Stomach (tissue), 9 donors: ENCODE results near the gene LCP2. TPM values are rescaled to one million over a fixed set of nuclear protein-coding genes. Genes with fewer than 3 reads are reported as not detected.

ENCODE experiments used
- DNase-seq, 2 donors: peaks; one replicate each; pipeline versions ENCODE4 v3.0.0 to v3.0.0-alpha.2; 2013 to 2019
- H3K27ac ChIP-seq, 5 donors: fragments of 200-600 bp in 4 of 5; sonication (generic) in 4 of 5; one replicate each; pipeline ENCODE4 v1.5.1; 2013 to 2019; ENCODE audit warnings: mild to moderate bottlenecking in 1 of 5, moderate library complexity in 1 of 5
- H3K27me3 ChIP-seq, 3 donors: fragments of 200-600 bp; sonication (generic); one replicate each; pipeline ENCODE4 v1.5.1; 2017 to 2019; ENCODE audit warnings: mixed run types in 1 of 3
- H3K36me3 ChIP-seq, 4 donors: fragments of 200-600 bp; sonication (generic); 1 replicate in 3 of 4; 2 replicates in 1 of 4; pipeline ENCODE4 v1.5.1; 2016 to 2019
- H3K4me1 ChIP-seq, 4 donors: fragments of 200-600 bp; sonication (generic); one replicate each; pipeline ENCODE4 v1.5.1; 2016 to 2019
- H3K4me3 ChIP-seq, 4 donors: fragments of 200-600 bp; sonication (generic) in 3 of 4; one replicate each; pipeline ENCODE4 v1.5.1; 2016 to 2019; ENCODE audit warnings: mild to moderate bottlenecking in 1 of 4
- H3K9me3 ChIP-seq, 4 donors: fragments of 200-600 bp; sonication (generic); one replicate each; pipeline ENCODE4 v1.5.1; 2016 to 2019
- EP300 ChIP-seq: sonication (generic); formaldehyde crosslinking; IDR thresholded peaks from one replicate; pipeline ENCODE4 v1.6.1; 2017; ENCODE audit warnings: antibody characterized with exemption
- POLR2A ChIP-seq, 4 donors: fragments of 450-650 bp; IDR thresholded peaks; one replicate each; pipeline ENCODE4 v1.6.1; 2016; ENCODE audit warnings: antibody characterized with exemption in 4 of 4, control low read depth in 2 of 4, mild to moderate bottlenecking in 1 of 4, moderate library complexity in 1 of 4
- POLR2AphosphoS5 ChIP-seq, 3 donors: sonication (generic); formaldehyde crosslinking; IDR thresholded peaks; one replicate each; pipeline ENCODE4 v1.6.1; 2016; ENCODE audit warnings: antibody characterized with exemption in 3 of 3
- WGBS, 5 donors: extraction: QIAGEN DNeasy Blood & Tissue Kit in 3 of 5; methylation state at CpG; one replicate each; pipeline versions ENCODE4 v1.1.5 to v1.1.7; 2013 to 2018; 5-methylcytosine and 5-hydroxymethylcytosine counted together
- intact Hi-C: fragments of 100-400 bp; cut with DNase I; formaldehyde crosslinking; loops from one replicate; pipeline ENCODE4 v1.15.1; 2023; ENCODE audit warnings: low total_unique reads
- polyA plus RNA-seq, 3 donors: library from polyadenylated mRNA; stranded (reverse); fragments of 200-250 nt; gene quantifications; one replicate each; pipeline ENCODE4 v1.2.3, GENCODE V29; 2013
- total RNA-seq, 5 donors: library from RNA; depleted of rRNA; stranded (reverse); fragments of >200 nt; gene quantifications; one replicate each; pipeline versions ENCODE4 v1.1.0 to v1.2.3, GENCODE V29; 2014 to 2016
- TF ChIP-seq, protein P1 (sequence below), 7 experiments: fragments of 450-650 bp in 4 of 7; fragments of 200-600 bp in 3 of 7; sonication (generic) in 3 of 7; IDR thresholded peaks; one replicate each; pipeline ENCODE4 v1.5.1; 2016 to 2019; ENCODE audit warnings: antibody characterized with exemption in 7 of 7, control low read depth in 2 of 7, mild to moderate bottlenecking in 1 of 7
- donor health status: healthy with polysubstance abuse.
- donor health status: Bipolar disorder and iron deficiency.
- donor health status: healthy.

Gene LCP2
- total and polyA plus RNA-seq, 8 donors, result 0.58 to 69.4 (median 16.8) TPM

DNA sequence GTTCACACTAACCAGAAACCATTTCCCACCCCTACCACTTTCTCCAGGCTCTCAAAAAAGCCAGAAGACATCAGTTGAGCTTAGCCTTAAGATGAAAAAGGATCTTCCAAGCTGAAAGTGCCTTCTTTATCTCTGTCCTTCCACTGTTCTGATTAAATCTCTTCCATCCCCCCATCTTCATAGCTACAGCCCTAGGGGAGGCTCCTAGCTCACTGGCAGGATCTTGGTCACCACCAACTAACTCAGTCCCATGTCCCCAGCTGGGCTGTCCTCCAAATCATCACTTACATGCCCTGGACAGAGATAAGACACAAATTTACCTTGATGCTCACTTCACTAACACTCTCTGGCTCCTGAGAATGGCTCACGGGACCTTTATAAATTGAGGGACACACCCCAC lies 14.3 kb downstream of the LCP2 start:
- Histone ChIP-seq H3K4me3 (no peak overlapping the region), H3K36me3 (peaks cover 0 to 16% (median 5%) of the 10 kb centered on the region in 4 donors), H3K4me1 (peaks cover 19 to 59% (median 29%) of the 10 kb centered on the region in 4 donors), H3K27me3 (no peaks in the 10 kb centered on the region), H3K27ac (no peak overlapping the region), H3K9me3 (peaks cover 0 to 8% (median 0%) of the 10 kb centered on the region in 4 donors)
- TF ChIP-seq POLR2A (IDR thresholded peaks at IDR 0.05) (no peak), POLR2AphosphoS5 (IDR thresholded peaks at IDR 0.05) (no peak), EP300 (no peak)
- TF ChIP-seq, protein P1, sequence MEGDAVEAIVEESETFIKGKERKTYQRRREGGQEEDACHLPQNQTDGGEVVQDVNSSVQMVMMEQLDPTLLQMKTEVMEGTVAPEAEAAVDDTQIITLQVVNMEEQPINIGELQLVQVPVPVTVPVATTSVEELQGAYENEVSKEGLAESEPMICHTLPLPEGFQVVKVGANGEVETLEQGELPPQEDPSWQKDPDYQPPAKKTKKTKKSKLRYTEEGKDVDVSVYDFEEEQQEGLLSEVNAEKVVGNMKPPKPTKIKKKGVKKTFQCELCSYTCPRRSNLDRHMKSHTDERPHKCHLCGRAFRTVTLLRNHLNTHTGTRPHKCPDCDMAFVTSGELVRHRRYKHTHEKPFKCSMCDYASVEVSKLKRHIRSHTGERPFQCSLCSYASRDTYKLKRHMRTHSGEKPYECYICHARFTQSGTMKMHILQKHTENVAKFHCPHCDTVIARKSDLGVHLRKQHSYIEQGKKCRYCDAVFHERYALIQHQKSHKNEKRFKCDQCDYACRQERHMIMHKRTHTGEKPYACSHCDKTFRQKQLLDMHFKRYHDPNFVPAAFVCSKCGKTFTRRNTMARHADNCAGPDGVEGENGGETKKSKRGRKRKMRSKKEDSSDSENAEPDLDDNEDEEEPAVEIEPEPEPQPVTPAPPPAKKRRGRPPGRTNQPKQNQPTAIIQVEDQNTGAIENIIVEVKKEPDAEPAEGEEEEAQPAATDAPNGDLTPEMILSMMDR (IDR thresholded peaks at IDR 0.05), result no peak
- 84 to 93% (median 89%) methylated on average over 1 of the region's 1 CpG for WGBS, 5 donors
- intact Hi-C loops, result no loop called here
- no peak for DNase-seq

DNA sequence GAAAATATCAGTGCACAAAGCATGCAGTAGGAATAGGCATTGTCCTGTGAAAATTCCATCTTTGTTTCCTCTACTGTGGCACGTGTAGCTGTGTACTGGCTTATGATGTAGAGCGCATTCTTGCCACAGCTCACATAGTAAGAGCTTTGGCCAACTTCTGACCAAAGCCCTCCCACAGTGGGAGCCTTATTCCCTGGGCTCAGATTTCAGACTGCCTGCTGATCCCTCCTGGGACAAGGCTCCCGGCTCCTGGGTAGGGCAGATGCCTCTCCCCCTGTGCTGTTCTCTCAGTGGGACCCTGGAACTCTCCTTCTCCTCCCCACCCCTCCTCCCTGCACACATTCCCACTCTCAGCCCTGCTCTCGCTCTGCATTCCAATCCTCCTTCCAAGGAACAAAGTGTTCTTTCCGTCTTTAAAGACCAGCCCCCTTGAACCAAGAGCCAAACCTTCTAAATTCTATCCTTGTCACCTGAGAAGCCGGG lies 17.5 kb downstream of the LCP2 start:
- H3K27ac ChIP-seq, result peak overlapping the region in 4 of 5 donors; percentile 29 to 75 (median 66)
- 56 to 70% (median 66%) methylated on average over 6 of the region's 6 CpGs for WGBS, 5 donors
- H3K4me3 ChIP-seq, result no peak overlapping the region
- H3K27me3 ChIP-seq, result no peaks in the 10 kb centered on the region
- DNase-seq, result no peak
- TF ChIP-seq POLR2A (IDR thresholded peaks at IDR 0.05) (no peak), POLR2AphosphoS5 (IDR thresholded peaks at IDR 0.05) (peak in 1 of 3 donors; percentile 28), EP300 (no peak)
- H3K36me3 ChIP-seq, result peaks cover 0 to 6% (median 2%) of the 10 kb centered on the region in 4 donors
- H3K9me3 ChIP-seq, result peaks cover 0 to 4% (median 0%) of the 10 kb centered on the region in 4 donors
- intact Hi-C loops, result no loop called here
- peaks cover 13 to 57% (median 31%) of the 10 kb centered on the region in 4 donors for H3K4me1 ChIP-seq

DNA sequence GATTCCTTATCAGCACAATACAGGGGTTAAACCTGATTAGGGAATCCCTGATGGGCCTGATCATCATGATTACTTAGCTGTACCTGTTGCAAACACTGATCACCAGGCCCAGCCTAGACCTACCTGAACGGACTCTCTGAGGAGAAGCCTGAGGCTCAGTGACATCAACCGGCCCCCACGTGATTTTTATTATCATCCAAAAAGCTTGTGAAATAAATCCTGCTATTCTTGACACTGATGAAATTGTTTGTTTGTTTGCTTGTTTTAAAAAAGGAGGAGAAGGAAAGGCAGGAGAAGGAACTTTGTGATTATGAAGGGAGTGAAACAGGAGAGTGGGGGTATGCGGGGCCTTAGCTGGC lies 18.1 kb downstream of the LCP2 start:
- H3K36me3 ChIP-seq, result peaks cover 0 to 9% (median 3%) of the 10 kb centered on the region in 4 donors
- no peak for DNase-seq
- peaks cover 13 to 61% (median 32%) of the 10 kb centered on the region in 4 donors for H3K4me1 ChIP-seq
- no peaks in the 10 kb centered on the region for H3K27me3 ChIP-seq
- H3K9me3 ChIP-seq, result no peaks in the 10 kb centered on the region
- TF ChIP-seq, protein P1 (IDR thresholded peaks at IDR 0.05), result no peak
- no peak for TF ChIP-seq EP300
- TF ChIP-seq POLR2AphosphoS5 (IDR thresholded peaks at IDR 0.05), result no peak
- no peak for TF ChIP-seq POLR2A (IDR thresholded peaks at IDR 0.05)
- WGBS, 5 donors, result 72 to 93% (median 80%) methylated on average over 4 of the region's 4 CpGs
- intact Hi-C loops, result loop anchor here (10.0 kb wide), 1 partner anchor 145 kb away; no protein-coding TSS in a partner anchor
- peak overlapping the region in 4 of 5 donors; percentile 29 to 75 (median 66) for H3K27ac ChIP-seq
- H3K4me3 ChIP-seq, result no peak overlapping the region

DNA sequence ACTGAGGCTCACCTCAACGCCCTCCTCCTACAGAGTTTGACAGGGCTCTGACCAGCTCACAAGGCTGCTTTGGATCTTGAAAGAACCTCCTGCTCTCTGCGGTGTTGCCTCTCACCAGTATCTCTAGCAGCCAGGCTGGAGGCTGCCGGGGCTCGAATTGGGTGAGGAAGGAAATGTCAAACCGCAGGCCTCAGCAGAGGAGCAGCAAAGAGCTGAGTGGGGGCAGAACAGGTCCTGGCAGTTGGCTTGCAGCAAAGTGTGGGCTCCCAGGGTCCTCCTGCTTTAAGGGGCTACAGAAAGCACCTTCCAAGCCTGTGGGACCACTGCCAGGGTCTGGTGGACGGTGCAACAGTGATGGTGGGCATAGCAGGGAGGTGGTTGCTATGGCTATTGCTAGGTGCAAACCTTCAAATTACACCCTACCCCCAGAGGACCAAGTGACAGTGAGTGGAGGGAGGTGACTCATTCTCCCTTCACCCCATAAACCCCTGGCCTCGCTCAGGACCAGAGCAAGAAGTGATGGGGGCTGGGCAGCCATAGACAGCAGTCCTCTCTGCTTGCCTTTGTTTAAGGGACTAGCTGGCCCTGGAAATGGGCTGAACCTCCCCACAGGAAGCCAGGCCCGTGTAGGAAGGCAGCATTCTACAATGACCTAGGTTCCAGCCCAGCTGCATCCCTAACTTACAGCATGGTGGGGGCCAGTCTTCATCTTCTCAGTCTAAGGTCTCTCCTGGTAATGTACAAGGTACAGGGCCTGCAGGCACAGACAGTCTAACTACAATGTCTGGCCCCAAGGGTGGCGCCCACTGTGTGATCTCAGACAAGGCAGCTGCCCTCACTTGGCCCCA lies 18.7 kb downstream of the LCP2 start:
- peak; percentile 62 to 77 for DNase-seq
- no peaks in the 10 kb centered on the region for H3K27me3 ChIP-seq
- TF ChIP-seq, protein P1 (IDR thresholded peaks at IDR 0.05), result no peak
- no peak for TF ChIP-seq EP300
- TF ChIP-seq POLR2AphosphoS5 (IDR thresholded peaks at IDR 0.05), result peak in 1 of 3 donors; percentile 29
- no peak for TF ChIP-seq POLR2A (IDR thresholded peaks at IDR 0.05)
- H3K9me3 ChIP-seq, result no peaks in the 10 kb centered on the region
- intact Hi-C loops, result loop anchor here (10.0 kb wide), 1 partner anchor 146 kb away; no protein-coding TSS in a partner anchor
- 43 to 59% (median 57%) methylated on average over 7 to 9 of the region's 9 CpGs for WGBS, 5 donors
- H3K36me3 ChIP-seq, result peaks cover 0 to 14% (median 5%) of the 10 kb centered on the region in 4 donors
- peaks cover 13 to 67% (median 35%) of the 10 kb centered on the region in 4 donors for H3K4me1 ChIP-seq
- H3K27ac ChIP-seq, result peak overlapping the region in 4 of 5 donors; percentile 29 to 75 (median 66)
- H3K4me3 ChIP-seq, result peak overlapping the region in 1 of 4 donors; percentile 1
